Measurements from ENCODE around the gene IL15. TPM values are rescaled to one million over a fixed set of nuclear protein-coding genes. Genes with fewer than 3 reads are reported as not detected.

Gene IL15
- total and polyA plus RNA-seq, 8 donors = 1.2 to 15.6 (median 3.4) TPM

DNA sequence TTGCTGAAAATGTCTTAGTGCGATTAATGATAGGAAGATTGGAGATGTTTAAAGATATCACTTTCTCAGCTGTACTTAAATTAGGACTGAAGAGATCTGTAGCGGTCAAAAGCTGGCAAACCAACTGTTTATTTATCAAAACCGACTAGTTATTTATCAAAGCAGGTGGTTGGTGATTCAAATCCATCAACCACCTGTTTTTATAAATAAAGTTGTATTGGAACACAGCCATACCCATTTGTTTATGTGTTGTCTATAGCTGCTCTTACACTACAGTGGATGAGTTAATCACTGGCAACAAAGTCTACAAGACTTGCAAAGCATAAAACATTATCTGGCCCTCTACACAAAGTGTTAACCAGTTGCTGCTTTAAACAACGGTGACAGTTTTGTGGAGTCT is 76.8 kb downstream of the IL15 start:
- H3K36me3 ChIP-seq = no peaks in the 10 kb centered on the region
- no peak for DNase-seq
- no peak overlapping the region for H3K27ac ChIP-seq
- WGBS, 5 donors = 65 to 84% (median 76%) methylated on average over 4 of the region's 4 CpGs
- no peaks in the 10 kb centered on the region for H3K4me1 ChIP-seq
- TF ChIP-seq, protein P1, sequence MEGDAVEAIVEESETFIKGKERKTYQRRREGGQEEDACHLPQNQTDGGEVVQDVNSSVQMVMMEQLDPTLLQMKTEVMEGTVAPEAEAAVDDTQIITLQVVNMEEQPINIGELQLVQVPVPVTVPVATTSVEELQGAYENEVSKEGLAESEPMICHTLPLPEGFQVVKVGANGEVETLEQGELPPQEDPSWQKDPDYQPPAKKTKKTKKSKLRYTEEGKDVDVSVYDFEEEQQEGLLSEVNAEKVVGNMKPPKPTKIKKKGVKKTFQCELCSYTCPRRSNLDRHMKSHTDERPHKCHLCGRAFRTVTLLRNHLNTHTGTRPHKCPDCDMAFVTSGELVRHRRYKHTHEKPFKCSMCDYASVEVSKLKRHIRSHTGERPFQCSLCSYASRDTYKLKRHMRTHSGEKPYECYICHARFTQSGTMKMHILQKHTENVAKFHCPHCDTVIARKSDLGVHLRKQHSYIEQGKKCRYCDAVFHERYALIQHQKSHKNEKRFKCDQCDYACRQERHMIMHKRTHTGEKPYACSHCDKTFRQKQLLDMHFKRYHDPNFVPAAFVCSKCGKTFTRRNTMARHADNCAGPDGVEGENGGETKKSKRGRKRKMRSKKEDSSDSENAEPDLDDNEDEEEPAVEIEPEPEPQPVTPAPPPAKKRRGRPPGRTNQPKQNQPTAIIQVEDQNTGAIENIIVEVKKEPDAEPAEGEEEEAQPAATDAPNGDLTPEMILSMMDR (IDR thresholded peaks at IDR 0.05) = no peak
- no peak for TF ChIP-seq POLR2AphosphoS5 (IDR thresholded peaks at IDR 0.05)
- H3K9me3 ChIP-seq = peaks cover 0 to 3% (median 0%) of the 10 kb centered on the region in 4 donors
- H3K4me3 ChIP-seq = no peak overlapping the region
- H3K27me3 ChIP-seq = no peaks in the 10 kb centered on the region
- intact Hi-C loops (cut with DNase I; ENCODE audit: low total_unique reads) = no loop called here

DNA sequence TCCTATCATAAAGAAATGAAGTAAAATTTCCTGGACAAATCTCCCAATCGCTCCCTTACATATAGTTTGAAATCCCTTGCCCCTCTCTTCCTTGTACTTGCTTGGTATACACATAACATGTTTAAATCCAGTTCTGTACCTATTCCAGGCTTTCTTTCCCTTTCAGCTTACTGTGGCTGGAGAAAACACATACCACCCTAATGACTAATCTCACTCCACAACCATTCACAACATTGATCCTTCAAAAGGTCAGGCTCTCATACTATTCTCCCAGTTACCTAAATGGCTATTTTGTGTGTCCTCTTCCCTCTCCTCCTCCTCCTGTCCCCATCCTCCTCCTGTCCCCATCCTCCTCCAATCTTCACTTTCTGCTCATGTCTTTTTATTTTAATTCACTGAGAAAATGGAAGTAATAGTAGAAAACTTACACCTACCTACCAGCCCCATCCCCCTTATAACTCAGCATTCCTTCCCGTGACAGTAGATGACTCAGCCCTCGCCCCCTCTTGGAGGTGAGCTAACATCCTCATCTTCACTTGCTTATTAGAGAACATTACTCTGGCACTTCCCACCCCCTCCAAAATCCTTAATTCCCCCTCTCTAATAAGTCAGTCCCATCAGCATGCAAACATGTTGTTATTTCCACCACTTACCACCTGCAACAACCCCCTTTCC is 77.5 kb downstream of the IL15 start:
- no peaks in the 10 kb centered on the region for H3K36me3 ChIP-seq
- H3K27me3 ChIP-seq = no peaks in the 10 kb centered on the region
- no peaks in the 10 kb centered on the region for H3K4me1 ChIP-seq
- intact Hi-C loops (cut with DNase I; ENCODE audit: low total_unique reads) = no loop called here
- H3K9me3 ChIP-seq = peaks cover 0 to 3% (median 0%) of the 10 kb centered on the region in 4 donors
- no peak overlapping the region for H3K4me3 ChIP-seq
- 82 to 94% (median 92%) methylated on average over 3 of the region's 3 CpGs for WGBS, 5 donors
- H3K27ac ChIP-seq = no peak overlapping the region
- TF ChIP-seq, protein P1 (IDR thresholded peaks at IDR 0.05) = no peak
- TF ChIP-seq POLR2AphosphoS5 (IDR thresholded peaks at IDR 0.05) (no peak), EP300 (IDR thresholded peaks at IDR 0.05) (no peak), POLR2A (IDR thresholded peaks at IDR 0.05) (no peak)
- no peak for DNase-seq

- Histone ChIP-seq H3K36me3 (peaks cover 0 to 12% (median 3%) of the 10 kb centered on the region in 4 donors), H3K4me3 (no peak overlapping the region), H3K27me3 (no peaks in the 10 kb centered on the region), H3K9me3 (peaks cover 0 to 3% (median 0%) of the 10 kb centered on the region in 4 donors), H3K27ac (no peak overlapping the region), H3K4me1 (no peaks in the 10 kb centered on the region)
- intact Hi-C loops (cut with DNase I; ENCODE audit: low total_unique reads) = no loop called here
- 50 to 63% (median 62%) methylated on average over 1 of the region's 1 CpG for WGBS, 5 donors
- TF ChIP-seq POLR2AphosphoS5 (IDR thresholded peaks at IDR 0.05) = no peak
- TF ChIP-seq, protein P1 (IDR thresholded peaks at IDR 0.05) = no peak
- no peak for TF ChIP-seq POLR2A (IDR thresholded peaks at IDR 0.05)
- no peak for TF ChIP-seq EP300 (IDR thresholded peaks at IDR 0.05)
- DNase-seq = no peak
Measured at GRCh38 chr4:141719585-141719984, 83.2 kb downstream of the IL15 start.

DNA sequence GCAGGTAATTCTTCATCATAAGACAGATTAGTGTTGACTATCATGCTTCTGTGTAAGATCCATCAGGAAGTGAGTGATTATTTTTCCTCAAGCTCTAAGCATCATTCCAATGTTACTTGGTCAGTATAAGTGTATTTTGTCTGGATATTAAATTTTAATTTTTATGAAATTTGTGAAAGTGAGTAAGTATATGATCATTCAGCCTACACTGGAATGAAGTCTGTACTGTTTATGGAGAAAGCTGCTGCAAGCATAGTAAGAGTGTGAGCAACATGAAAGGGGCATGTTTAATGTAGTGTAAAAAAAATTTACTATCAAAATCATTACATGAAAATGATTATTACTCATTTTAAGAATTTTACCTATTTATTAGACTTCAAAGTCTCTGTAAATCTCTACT is 84.8 kb downstream of the IL15 start:
- Histone ChIP-seq H3K36me3 (peaks cover 0 to 12% (median 3%) of the 10 kb centered on the region in 4 donors), H3K27me3 (no peaks in the 10 kb centered on the region), H3K27ac (no peak overlapping the region), H3K4me1 (no peaks in the 10 kb centered on the region), H3K9me3 (peaks cover 0 to 3% (median 0%) of the 10 kb centered on the region in 4 donors), H3K4me3 (no peak overlapping the region)
- intact Hi-C loops (cut with DNase I; ENCODE audit: low total_unique reads) = no loop called here
- TF ChIP-seq POLR2AphosphoS5 (IDR thresholded peaks at IDR 0.05) = no peak
- TF ChIP-seq, protein P1 (IDR thresholded peaks at IDR 0.05) = no peak
- no peak for TF ChIP-seq POLR2A (IDR thresholded peaks at IDR 0.05)
- TF ChIP-seq EP300 (IDR thresholded peaks at IDR 0.05) = no peak
- DNase-seq = no peak

Data from stomach (tissue), 9 donors.